Ascending aorta (tissue), 2 donors: ENCODE data around the gene KRTAP19-8. TPM values are rescaled to one million over a fixed set of nuclear protein-coding genes. Genes with fewer than 3 reads are reported as not detected.

ENCODE experiments used
- DNase-seq, 2 donors: peaks; one replicate each; pipeline ENCODE4 v3.0.0-alpha.2; 2019; ENCODE audit warnings: low spot score in 2 of 2
- H3K27ac ChIP-seq, 2 donors: fragments of 200-600 bp; sonication (generic); one replicate each; pipeline ENCODE4 v1.5.1; 2016 to 2017; ENCODE audit warnings: mild to moderate bottlenecking in 1 of 2
- H3K27me3 ChIP-seq: fragments of 200-600 bp; sonication (generic); one replicate; pipeline ENCODE4 v1.5.1; 2017
- H3K36me3 ChIP-seq, 2 donors: fragments of 200-600 bp; sonication (generic); one replicate each; pipeline ENCODE4 v1.5.1; 2016
- H3K4me1 ChIP-seq, 2 donors: fragments of 200-600 bp; sonication (generic); one replicate each; pipeline ENCODE4 v1.5.1; 2016 to 2017; ENCODE audit warnings: mild to moderate bottlenecking in 1 of 2
- H3K4me3 ChIP-seq, 2 donors: fragments of 200-600 bp; sonication (generic); one replicate each; pipeline ENCODE4 v1.5.1; 2016 to 2017; ENCODE audit warnings: mild to moderate bottlenecking in 1 of 2
- H3K9me3 ChIP-seq, 2 donors: fragments of 200-600 bp; sonication (generic); one replicate each; pipeline ENCODE4 v1.5.1; 2016
- intact Hi-C: fragments of 100-400 bp; cut with DNase I; formaldehyde crosslinking; loops from one replicate; pipeline ENCODE4 v1.15.1; 2023
- total RNA-seq: library from RNA; depleted of rRNA; stranded (reverse); fragments of >200 nt; gene quantifications from one replicate; pipeline ENCODE4 v1.1.0, GENCODE V29; 2016
- TF ChIP-seq, protein P1 (sequence below), 3 experiments: fragments of 200-600 bp in 2 of 3; fragments of 450-650 bp in 1 of 3; sonication (generic) in 2 of 3; IDR thresholded peaks; one replicate each; pipeline ENCODE4 v1.5.1; 2016 to 2019; ENCODE audit warnings: antibody characterized with exemption in 3 of 3, mild to moderate bottlenecking in 1 of 3, moderate library complexity in 1 of 3

KRTAP19-8 gene
- total RNA-seq, 1 donor from 2014 or later = not detected

DNA sequence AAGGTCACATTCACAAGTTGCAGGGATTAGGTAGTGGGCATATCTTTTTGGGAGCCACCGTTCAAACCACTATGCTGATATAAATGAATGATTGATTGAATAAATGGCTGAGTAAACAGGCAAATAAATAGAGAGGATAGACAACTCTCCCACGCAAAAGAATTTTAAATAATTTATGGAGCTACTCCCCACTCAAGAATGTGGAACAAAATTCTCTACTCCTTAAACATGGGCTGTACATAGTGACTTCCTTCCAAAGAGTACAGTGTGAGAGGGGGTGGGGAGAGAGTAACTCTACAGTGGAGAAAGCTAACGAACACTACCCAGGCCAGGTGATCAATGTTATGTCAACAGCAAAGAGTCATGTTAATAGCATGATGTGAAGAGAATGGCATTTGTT, 40.7 kb downstream of the KRTAP19-8 start:
- TF ChIP-seq, protein P1, sequence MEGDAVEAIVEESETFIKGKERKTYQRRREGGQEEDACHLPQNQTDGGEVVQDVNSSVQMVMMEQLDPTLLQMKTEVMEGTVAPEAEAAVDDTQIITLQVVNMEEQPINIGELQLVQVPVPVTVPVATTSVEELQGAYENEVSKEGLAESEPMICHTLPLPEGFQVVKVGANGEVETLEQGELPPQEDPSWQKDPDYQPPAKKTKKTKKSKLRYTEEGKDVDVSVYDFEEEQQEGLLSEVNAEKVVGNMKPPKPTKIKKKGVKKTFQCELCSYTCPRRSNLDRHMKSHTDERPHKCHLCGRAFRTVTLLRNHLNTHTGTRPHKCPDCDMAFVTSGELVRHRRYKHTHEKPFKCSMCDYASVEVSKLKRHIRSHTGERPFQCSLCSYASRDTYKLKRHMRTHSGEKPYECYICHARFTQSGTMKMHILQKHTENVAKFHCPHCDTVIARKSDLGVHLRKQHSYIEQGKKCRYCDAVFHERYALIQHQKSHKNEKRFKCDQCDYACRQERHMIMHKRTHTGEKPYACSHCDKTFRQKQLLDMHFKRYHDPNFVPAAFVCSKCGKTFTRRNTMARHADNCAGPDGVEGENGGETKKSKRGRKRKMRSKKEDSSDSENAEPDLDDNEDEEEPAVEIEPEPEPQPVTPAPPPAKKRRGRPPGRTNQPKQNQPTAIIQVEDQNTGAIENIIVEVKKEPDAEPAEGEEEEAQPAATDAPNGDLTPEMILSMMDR (IDR thresholded peaks at IDR 0.05) = no peak
- Histone ChIP-seq H3K4me1 (no peaks in the 10 kb centered on the region), H3K9me3 (no peaks in the 10 kb centered on the region), H3K36me3 (no peaks in the 10 kb centered on the region), H3K27me3 (no peaks in the 10 kb centered on the region), H3K27ac (no peak overlapping the region), H3K4me3 (no peak overlapping the region)
- no peak for DNase-seq
- intact Hi-C loops = no loop called here

DNA sequence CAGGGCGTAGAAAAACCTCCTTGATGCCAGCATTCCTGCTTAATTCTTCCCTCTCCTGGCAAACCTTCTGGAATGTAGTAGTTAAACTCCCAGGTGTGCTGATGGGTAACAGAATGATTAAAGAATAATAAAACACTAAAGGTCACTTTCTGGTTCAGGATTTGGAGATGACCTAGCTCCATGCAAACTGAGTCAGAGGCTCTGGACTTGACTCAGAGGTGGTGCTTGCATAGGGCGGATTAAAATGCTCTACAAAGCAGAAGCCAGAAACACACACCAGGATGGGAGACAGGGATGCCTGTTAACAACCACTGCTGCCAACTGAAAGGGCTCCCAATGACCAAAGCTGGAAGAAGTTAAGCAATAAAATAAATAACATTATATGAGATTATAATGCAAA, 41.5 kb downstream of the KRTAP19-8 start:
- Histone ChIP-seq H3K4me3 (no peak overlapping the region), H3K9me3 (no peaks in the 10 kb centered on the region), H3K27ac (no peak overlapping the region), H3K4me1 (no peaks in the 10 kb centered on the region), H3K27me3 (no peaks in the 10 kb centered on the region), H3K36me3 (no peaks in the 10 kb centered on the region)
- no peak for DNase-seq
- TF ChIP-seq, protein P1 (IDR thresholded peaks at IDR 0.05) = no peak
- intact Hi-C loops = no loop called here

DNA sequence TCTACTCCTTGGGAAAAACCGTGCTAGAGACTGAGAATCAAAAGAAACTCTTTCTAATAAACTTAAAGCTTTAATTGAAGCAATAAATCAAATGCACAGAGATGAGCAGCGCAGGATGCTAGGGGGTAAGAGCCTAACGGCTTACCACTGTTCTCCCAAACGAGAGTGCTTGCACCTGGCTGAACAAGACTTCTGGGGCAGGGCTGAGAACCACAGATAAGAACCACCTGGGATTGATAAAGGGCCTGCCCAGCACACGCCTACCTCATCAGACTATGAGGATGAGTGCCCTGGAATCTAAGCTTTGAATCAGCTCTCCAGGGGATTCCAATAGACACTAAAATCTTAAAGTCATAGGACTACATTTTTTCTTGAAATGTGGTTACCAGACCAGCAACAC, 43.3 kb downstream of the KRTAP19-8 start:
- H3K36me3 ChIP-seq = no peaks in the 10 kb centered on the region
- no peaks in the 10 kb centered on the region for H3K9me3 ChIP-seq
- intact Hi-C loops = no loop called here
- H3K27me3 ChIP-seq = no peaks in the 10 kb centered on the region
- H3K4me1 ChIP-seq = no peaks in the 10 kb centered on the region
- TF ChIP-seq, protein P1 (IDR thresholded peaks at IDR 0.05) = no peak
- H3K4me3 ChIP-seq = no peak overlapping the region
- no peak for DNase-seq
- no peak overlapping the region for H3K27ac ChIP-seq

DNA sequence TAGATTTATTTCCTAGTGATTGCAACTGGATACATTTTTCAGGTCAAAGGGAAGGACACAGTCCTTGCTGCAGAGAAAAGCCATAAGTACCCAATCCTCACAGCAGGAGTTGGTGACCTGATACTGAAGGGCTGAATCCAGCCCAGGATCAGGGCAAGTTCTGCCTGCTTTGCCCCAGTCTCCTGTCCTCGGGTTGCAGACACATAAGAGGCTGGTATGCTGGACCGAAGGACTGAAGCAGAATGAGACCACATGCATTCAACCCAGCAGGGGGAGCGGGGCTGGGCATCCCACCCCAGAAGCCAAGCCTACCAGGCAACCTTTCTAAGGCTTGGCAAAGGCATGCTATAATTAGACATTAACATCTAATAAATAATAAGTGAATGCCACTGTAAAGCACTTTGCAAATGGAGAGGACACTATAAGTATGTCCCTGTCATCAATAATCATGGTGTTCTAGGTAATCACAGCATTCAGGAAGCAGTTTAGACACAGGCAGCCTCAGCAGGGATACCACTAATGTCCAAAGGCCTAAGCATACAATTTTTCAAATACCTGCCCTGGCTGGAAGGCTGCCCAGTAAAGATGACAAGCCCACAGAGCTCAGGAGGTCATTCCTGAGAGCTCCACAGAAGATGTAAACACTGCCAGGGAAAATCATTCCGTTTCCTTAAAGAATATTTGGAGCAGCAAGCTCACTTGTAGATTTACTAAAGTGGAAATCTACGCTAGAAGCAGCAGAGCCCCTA, 47.6 kb downstream of the KRTAP19-8 start:
- H3K27me3 ChIP-seq = no peaks in the 10 kb centered on the region
- H3K4me1 ChIP-seq = no peaks in the 10 kb centered on the region
- no peak for DNase-seq
- H3K36me3 ChIP-seq = no peaks in the 10 kb centered on the region
- H3K4me3 ChIP-seq = no peak overlapping the region
- no peak overlapping the region for H3K27ac ChIP-seq
- TF ChIP-seq, protein P1 (IDR thresholded peaks at IDR 0.05) = no peak
- no peaks in the 10 kb centered on the region for H3K9me3 ChIP-seq
- intact Hi-C loops = no loop called here

DNA sequence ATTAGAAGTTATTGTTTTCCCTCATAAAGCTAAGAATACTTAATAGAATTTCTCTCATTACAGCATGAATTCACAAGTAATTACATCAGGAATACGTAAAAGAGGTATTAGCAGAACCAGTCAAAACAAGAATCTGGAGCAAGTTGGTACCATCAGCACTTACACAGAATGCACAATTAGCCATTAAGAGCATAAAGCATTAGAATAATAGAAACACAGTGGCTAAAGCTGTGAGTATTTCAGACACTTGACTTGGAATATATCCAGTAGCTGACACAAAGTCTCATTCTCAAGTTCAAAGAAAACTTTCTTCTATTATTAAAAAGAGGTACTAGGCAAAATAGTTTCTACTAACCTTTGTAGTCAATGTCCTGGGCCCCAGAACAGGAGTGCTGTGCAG, 49.6 kb downstream of the KRTAP19-8 start:
- no peak overlapping the region for H3K4me3 ChIP-seq
- intact Hi-C loops = no loop called here
- H3K27ac ChIP-seq = no peak overlapping the region
- H3K9me3 ChIP-seq = no peaks in the 10 kb centered on the region
- no peaks in the 10 kb centered on the region for H3K36me3 ChIP-seq
- no peaks in the 10 kb centered on the region for H3K27me3 ChIP-seq
- TF ChIP-seq, protein P1 (IDR thresholded peaks at IDR 0.05) = no peak
- no peak for DNase-seq
- no peaks in the 10 kb centered on the region for H3K4me1 ChIP-seq

Other genes starting within 250 kb of the KRTAP19-8 start
- gene KRTAP8-1, start 225.2 kb downstream of the KRTAP19-8 start, total RNA-seq = not detected
- not detected for gene KRTAP7-1, start 208.7 kb downstream of the KRTAP19-8 start, total RNA-seq
- gene KRTAP11-1, start 156.9 kb downstream of the KRTAP19-8 start, total RNA-seq = not detected